ENCODE data around the gene FIBCD1.

FIBCD1 gene

GRCh38 chr9:130972957-130973685 lies 34.1 kb upstream of the FIBCD1 start:
- Histone ChIP-seq H3K27ac (ENCODE audit: low read depth, low read length) (no peak overlapping the region), H3K27me3 (ENCODE audit: control insufficient read depth, insufficient read depth, low read length) (peaks cover 12% of the 10 kb centered on the region; the same call in 1 of the 2 replicates), H3K9ac (ENCODE audit: low read length) (no peak overlapping the region), H3K9me3 (ENCODE audit: control insufficient read depth, insufficient read depth, low read depth, low read length) (no peaks in the 10 kb centered on the region), H3K4me1 (ENCODE audit: control insufficient read depth, insufficient read depth, low read length) (peaks cover 3% of the 10 kb centered on the region; the same call in 1 of the 2 replicates), H3K4me3 (ENCODE audit: low read depth, low read length) (no peak overlapping the region), H3K36me3 (ENCODE audit: control insufficient read depth, insufficient read depth, low read length) (no peaks in the 10 kb centered on the region)

GRCh38 chr9:130972277-130972956 lies 33.4 kb upstream of the FIBCD1 start:
- Histone ChIP-seq H3K9ac (ENCODE audit: low read length) (no peak overlapping the region), H3K9me3 (ENCODE audit: control insufficient read depth, insufficient read depth, low read depth, low read length) (no peaks in the 10 kb centered on the region), H3K4me3 (ENCODE audit: low read depth, low read length) (no peak overlapping the region), H3K36me3 (ENCODE audit: control insufficient read depth, insufficient read depth, low read length) (no peaks in the 10 kb centered on the region), H3K27me3 (ENCODE audit: control insufficient read depth, insufficient read depth, low read length) (peaks cover 12% of the 10 kb centered on the region; the same call in 1 of the 2 replicates), H3K27ac (ENCODE audit: low read depth, low read length) (no peak overlapping the region), H3K4me1 (ENCODE audit: control insufficient read depth, insufficient read depth, low read length) (peaks cover 3% of the 10 kb centered on the region; the same call in 1 of the 2 replicates)

- Histone ChIP-seq H3K27ac (ENCODE audit: low read depth, low read length) (no peak overlapping the region), H3K4me3 (ENCODE audit: low read depth, low read length) (no peak overlapping the region), H3K36me3 (ENCODE audit: control insufficient read depth, insufficient read depth, low read length) (no peaks in the 10 kb centered on the region), H3K27me3 (ENCODE audit: control insufficient read depth, insufficient read depth, low read length) (peaks cover 12% of the 10 kb centered on the region; the same call in 1 of the 2 replicates), H3K9ac (ENCODE audit: low read length) (no peak overlapping the region), H3K4me1 (ENCODE audit: control insufficient read depth, insufficient read depth, low read length) (peaks cover 3% of the 10 kb centered on the region; the same call in 1 of the 2 replicates), H3K9me3 (ENCODE audit: control insufficient read depth, insufficient read depth, low read depth, low read length) (no peaks in the 10 kb centered on the region)
Observed at GRCh38 chr9:130971294-130971849, 32.3 kb upstream of the FIBCD1 start.

- no peak overlapping the region for H3K4me3 ChIP-seq (ENCODE audit: low read depth, low read length)
- peaks cover 3% of the 10 kb centered on the region; the same call in 1 of the 2 replicates for H3K4me1 ChIP-seq (ENCODE audit: control insufficient read depth, insufficient read depth, low read length)
- H3K9ac ChIP-seq (ENCODE audit: low read length): no peak overlapping the region
- H3K36me3 ChIP-seq (ENCODE audit: control insufficient read depth, insufficient read depth, low read length): no peaks in the 10 kb centered on the region
- peaks cover 12% of the 10 kb centered on the region; the same call in 1 of the 2 replicates for H3K27me3 ChIP-seq (ENCODE audit: control insufficient read depth, insufficient read depth, low read length)
- H3K27ac ChIP-seq (ENCODE audit: low read depth, low read length): no peak overlapping the region
- no peaks in the 10 kb centered on the region for H3K9me3 ChIP-seq (ENCODE audit: control insufficient read depth, insufficient read depth, low read depth, low read length)
Observed at GRCh38 chr9:130970855-130971254, 31.8 kb upstream of the FIBCD1 start.

GRCh38 chr9:130970052-130970451 lies 31.0 kb upstream of the FIBCD1 start:
- Histone ChIP-seq H3K9ac (ENCODE audit: low read length) (no peak overlapping the region), H3K36me3 (ENCODE audit: control insufficient read depth, insufficient read depth, low read length) (no peaks in the 10 kb centered on the region), H3K9me3 (ENCODE audit: control insufficient read depth, insufficient read depth, low read depth, low read length) (no peaks in the 10 kb centered on the region), H3K27me3 (ENCODE audit: control insufficient read depth, insufficient read depth, low read length) (peaks cover 12% of the 10 kb centered on the region; the same call in 1 of the 2 replicates), H3K27ac (ENCODE audit: low read depth, low read length) (no peak overlapping the region), H3K4me3 (ENCODE audit: low read depth, low read length) (no peak overlapping the region), H3K4me1 (ENCODE audit: control insufficient read depth, insufficient read depth, low read length) (peaks cover 3% of the 10 kb centered on the region; the same call in 1 of the 2 replicates)

GRCh38 chr9:130965680-130966079 lies 26.6 kb upstream of the FIBCD1 start:
- Histone ChIP-seq H3K4me3 (ENCODE audit: low read depth, low read length) (no peak overlapping the region), H3K9me3 (ENCODE audit: control insufficient read depth, insufficient read depth, low read depth, low read length) (peaks cover 6% of the 10 kb centered on the region; the same call in 1 of the 2 replicates), H3K4me1 (ENCODE audit: control insufficient read depth, insufficient read depth, low read length) (peaks cover 8% of the 10 kb centered on the region; the same call in 1 of the 2 replicates), H3K27me3 (ENCODE audit: control insufficient read depth, insufficient read depth, low read length) (no peaks in the 10 kb centered on the region), H3K9ac (ENCODE audit: low read length) (no peak overlapping the region), H3K27ac (ENCODE audit: low read depth, low read length) (no peak overlapping the region), H3K36me3 (ENCODE audit: control insufficient read depth, insufficient read depth, low read length) (no peaks in the 10 kb centered on the region)

- no peak overlapping the region for H3K9ac ChIP-seq (ENCODE audit: low read length)
- H3K27ac ChIP-seq (ENCODE audit: low read depth, low read length): no peak overlapping the region
- H3K27me3 ChIP-seq (ENCODE audit: control insufficient read depth, insufficient read depth, low read length): no peaks in the 10 kb centered on the region
- H3K4me3 ChIP-seq (ENCODE audit: low read depth, low read length): no peak overlapping the region
- peaks cover 7% of the 10 kb centered on the region for H3K9me3 ChIP-seq (ENCODE audit: control insufficient read depth, insufficient read depth, low read depth, low read length)
- H3K4me1 ChIP-seq (ENCODE audit: control insufficient read depth, insufficient read depth, low read length): peaks cover 8% of the 10 kb centered on the region; the same call in 1 of the 2 replicates
- no peaks in the 10 kb centered on the region for H3K36me3 ChIP-seq (ENCODE audit: control insufficient read depth, insufficient read depth, low read length)
Observed at GRCh38 chr9:130963916-130964315, 24.9 kb upstream of the FIBCD1 start.

- no peaks in the 10 kb centered on the region for H3K27me3 ChIP-seq (ENCODE audit: control insufficient read depth, insufficient read depth, low read length)
- peaks cover 8% of the 10 kb centered on the region; the same call in 1 of the 2 replicates for H3K4me1 ChIP-seq (ENCODE audit: control insufficient read depth, insufficient read depth, low read length)
- peaks cover 12% of the 10 kb centered on the region for H3K9me3 ChIP-seq (ENCODE audit: control insufficient read depth, insufficient read depth, low read depth, low read length)
- H3K4me3 ChIP-seq (ENCODE audit: low read depth, low read length): no peak overlapping the region
- no peak overlapping the region for H3K27ac ChIP-seq (ENCODE audit: low read depth, low read length)
- H3K36me3 ChIP-seq (ENCODE audit: control insufficient read depth, insufficient read depth, low read length): no peaks in the 10 kb centered on the region
- no peak overlapping the region for H3K9ac ChIP-seq (ENCODE audit: low read length)
Observed at GRCh38 chr9:130963337-130963908, 24.4 kb upstream of the FIBCD1 start.

- no peak overlapping the region for H3K4me3 ChIP-seq (ENCODE audit: low read depth, low read length)
- H3K27ac ChIP-seq (ENCODE audit: low read depth, low read length): no peak overlapping the region
- no peak overlapping the region for H3K9ac ChIP-seq (ENCODE audit: low read length)
- no peaks in the 10 kb centered on the region for H3K27me3 ChIP-seq (ENCODE audit: control insufficient read depth, insufficient read depth, low read length)
- peaks cover 13% of the 10 kb centered on the region for H3K9me3 ChIP-seq (ENCODE audit: control insufficient read depth, insufficient read depth, low read depth, low read length)
- H3K36me3 ChIP-seq (ENCODE audit: control insufficient read depth, insufficient read depth, low read length): no peaks in the 10 kb centered on the region
- H3K4me1 ChIP-seq (ENCODE audit: control insufficient read depth, insufficient read depth, low read length): peaks cover 8% of the 10 kb centered on the region; the same call in 1 of the 2 replicates
Observed at GRCh38 chr9:130962418-130963316, 23.6 kb upstream of the FIBCD1 start.

Measured in HUES6 (cell line).